ENCODE data around the gene KRT72.

KRT72 gene

DNA sequence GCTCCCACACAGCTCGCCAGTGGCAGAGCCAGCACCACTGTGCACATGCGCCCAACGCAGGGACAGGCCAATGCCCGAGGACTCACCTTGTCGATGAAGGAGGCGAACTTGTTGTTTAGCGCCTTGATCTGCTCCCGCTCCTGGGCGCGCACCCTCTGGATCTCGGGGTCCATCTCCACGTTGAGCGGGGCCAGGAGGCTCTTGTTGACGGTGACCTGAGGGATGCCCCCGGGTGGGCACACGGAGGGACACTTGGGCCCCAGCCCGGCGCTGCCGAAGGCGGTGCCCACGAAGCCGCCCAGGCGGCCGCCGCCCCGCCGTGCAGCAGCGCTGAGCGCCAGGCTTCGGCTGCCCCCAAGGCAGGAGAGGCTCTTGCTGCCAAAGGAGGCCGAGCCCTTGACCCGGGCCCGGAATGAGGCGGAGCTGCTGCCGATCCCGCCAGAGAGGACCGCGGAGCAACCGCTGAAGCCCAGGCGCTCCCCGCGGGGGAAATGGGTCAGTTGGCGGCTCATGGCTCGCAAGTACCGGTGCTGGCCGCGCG, at the start of gene KRT72:
TSS of gene KRT72 (minus strand) at position 523 of the 541 bp plus-strand sequence. CDS start at position 512, 11 bp downstream.
- DNase-seq (ENCODE audit: extremely low read depth in 1 of 2, low read depth in 1 of 2): no peak

DNA sequence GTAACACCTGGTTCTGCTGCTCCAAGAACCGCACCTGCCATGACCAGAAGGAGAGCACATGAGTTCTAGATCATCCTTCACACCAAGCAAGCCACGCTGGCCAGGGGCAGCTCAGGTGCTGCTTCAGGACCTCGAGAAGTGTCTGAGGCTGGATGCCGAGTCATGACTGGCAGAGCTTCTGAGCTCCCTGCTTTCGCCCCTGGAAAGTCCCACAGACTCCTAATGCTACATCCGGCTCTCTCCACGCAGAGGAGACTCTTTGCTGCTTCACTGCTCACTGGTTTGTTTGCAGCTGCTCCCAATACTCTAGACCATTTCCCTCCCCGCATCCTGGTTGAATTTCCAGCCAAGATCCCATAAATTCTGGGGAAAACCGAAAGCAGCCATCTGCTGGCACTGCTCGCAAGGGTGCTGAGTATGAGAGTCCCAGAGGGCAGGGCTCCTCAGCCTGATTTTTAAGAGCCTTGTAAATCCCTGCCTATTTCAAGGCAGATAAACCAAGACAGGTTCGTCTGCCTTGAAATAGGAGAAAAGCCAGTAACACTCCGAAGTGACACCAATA, 49.3 kb upstream of the KRT72 start:
- no peak for DNase-seq (ENCODE audit: extremely low read depth in 1 of 2, low read depth in 1 of 2)

GRCh38 chr12:52649066-52649465, 47.8 kb upstream of the KRT72 start:
- DNase-seq (ENCODE audit: extremely low read depth in 1 of 2, low read depth in 1 of 2): no peak

GRCh38 chr12:52648012-52648550, 46.8 kb upstream of the KRT72 start:
- DNase-seq (ENCODE audit: extremely low read depth in 1 of 2, low read depth in 1 of 2): no peak

DNA sequence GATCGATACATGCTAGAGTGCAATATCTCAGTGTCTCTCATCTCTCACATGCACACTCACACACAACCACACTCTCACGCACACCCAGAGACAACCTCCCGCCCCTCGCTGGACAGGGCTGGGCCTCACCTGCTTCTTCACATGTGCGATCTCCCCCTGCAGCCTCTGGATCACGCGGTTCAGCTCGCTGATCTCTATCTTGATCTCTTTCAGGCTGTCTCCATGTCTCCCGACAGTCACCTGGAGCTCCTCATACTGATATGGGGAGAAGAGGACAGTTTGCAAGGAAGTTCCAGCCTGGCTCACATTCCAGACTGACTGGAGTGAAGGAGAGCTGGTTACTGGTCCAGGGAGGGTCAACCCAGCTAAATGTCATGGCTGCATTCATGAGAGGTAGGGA, 46.3 kb upstream of the KRT72 start:
- no peak for DNase-seq (ENCODE audit: extremely low read depth in 1 of 2, low read depth in 1 of 2)

DNA sequence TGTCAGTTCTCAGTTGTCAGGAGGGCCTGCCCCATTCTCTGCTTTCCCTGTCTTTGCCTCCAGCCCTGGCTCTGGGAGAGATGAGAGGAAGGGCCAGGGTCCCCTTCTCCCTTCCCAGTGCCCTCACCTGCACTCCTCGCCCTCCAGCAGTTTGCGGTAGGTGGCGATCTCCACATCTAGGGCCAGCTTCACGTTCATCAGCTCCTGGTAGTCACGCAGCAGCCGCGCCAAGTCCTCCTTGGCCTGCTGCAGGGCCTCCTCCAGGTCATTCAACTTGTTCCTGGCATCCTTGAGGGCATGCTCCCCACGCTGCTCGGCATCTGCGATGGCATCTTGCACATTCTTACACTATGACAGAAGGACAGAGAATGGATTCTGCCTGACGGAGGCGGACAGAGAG, 45.4 kb upstream of the KRT72 start:
- no peak for DNase-seq (ENCODE audit: extremely low read depth in 1 of 2, low read depth in 1 of 2)

DNA sequence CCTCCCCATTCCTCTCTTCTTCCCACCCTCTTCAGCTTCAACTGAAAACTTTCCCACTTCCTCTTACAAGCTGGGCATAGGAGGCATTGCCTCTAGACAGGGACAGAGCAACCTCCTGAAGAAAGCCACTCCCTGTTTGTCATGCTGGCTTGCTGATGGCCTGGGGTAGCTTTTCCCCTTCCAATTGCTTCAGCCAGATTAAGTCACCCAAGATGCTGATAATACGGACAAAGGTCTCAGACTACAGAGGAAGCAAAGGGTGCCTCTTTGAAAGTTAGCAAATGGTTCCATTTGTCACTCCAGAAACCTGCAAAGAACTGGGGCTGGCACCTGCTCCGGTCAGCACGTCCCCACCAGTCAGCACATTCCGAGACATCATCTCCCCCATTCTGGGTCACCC, 44.7 kb upstream of the KRT72 start:
- no peak for DNase-seq (ENCODE audit: extremely low read depth in 1 of 2, low read depth in 1 of 2)

DNA sequence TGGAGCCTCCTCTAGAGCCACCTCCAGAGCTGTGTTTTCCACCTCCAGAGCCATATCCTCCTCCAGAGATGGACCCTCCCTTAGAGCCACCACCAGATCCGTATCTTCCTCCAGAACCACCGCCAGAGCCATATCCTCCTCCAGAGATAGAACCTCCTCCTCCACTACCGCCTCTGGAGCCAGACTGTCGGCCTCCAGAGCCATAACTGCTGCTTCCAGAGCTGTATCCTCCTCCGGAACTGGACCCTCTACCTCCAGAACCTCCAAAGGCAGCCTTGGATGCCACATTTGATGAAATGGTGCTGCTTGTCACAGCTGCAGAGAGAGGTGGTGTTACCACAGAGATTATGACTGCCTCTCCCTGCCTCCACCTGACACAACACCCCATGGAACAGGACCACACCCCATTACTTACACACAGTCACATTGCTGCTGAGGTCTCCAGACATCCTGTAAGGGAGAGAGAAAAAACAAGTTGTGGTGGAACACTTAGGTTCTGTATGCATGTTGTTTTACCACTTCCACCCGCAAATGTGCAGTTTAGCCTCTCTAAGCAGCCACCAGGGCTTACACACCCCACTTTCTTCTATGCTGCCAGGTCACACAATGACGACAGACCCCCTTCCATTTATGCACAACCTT, 44.0 kb upstream of the KRT72 start:
- DNase-seq (ENCODE audit: extremely low read depth in 1 of 2, low read depth in 1 of 2): peak in 1 of 2 donors; percentile 16

GRCh38 chr12:52644078-52644415, 42.8 kb upstream of the KRT72 start:
- DNase-seq (ENCODE audit: extremely low read depth in 1 of 2, low read depth in 1 of 2): no peak

DNA sequence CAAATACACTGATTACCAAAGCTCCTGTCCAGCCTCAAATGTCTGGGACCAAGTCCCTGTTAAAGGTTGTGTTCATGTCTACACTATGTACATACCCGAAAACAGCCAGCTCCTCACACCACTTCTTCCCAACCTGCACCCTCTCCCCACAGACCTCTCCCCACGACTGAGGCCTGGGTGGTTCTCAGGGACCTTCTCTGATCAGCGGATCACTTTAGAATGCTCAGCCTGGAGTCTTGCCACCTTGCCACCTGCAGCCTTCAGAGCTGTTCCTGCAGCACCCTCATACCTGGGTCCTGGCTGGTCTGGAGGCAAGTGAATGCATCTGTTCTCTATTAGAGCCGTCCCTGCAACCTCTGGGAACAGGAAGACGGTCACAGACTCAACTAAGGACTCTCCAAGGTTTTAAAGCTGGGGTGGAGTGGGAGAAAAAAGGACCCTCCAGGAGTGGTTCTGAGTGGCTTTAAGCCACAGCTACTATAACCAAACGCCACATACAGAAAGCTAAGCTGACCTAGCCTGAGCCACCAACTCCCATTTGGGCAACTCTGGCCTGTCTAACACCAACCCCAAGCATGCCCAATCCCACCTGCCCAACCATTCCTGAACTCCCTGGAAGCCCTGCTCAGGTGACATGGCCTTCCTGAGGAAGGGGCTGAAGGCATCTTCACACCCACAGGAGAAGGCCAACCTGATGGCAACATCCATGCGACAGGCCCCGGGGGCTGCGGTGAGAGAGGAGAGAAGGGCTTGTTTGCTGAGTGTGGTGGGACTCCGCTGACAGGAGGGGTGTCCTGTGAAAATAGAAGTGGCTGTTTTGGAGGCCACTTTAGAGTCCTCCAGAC, 42.2 kb upstream of the KRT72 start:
- no peak for DNase-seq (ENCODE audit: extremely low read depth in 1 of 2, low read depth in 1 of 2)

GRCh38 chr12:52641468-52641867, 40.2 kb upstream of the KRT72 start:
- no peak for DNase-seq (ENCODE audit: extremely low read depth in 1 of 2, low read depth in 1 of 2)

GRCh38 chr12:52637299-52637698, 36.0 kb upstream of the KRT72 start:
- DNase-seq (ENCODE audit: extremely low read depth in 1 of 2, low read depth in 1 of 2): no peak

- DNase-seq (ENCODE audit: extremely low read depth in 1 of 2, low read depth in 1 of 2): no peak
Measured at GRCh38 chr12:52636592-52637258, 35.5 kb upstream of the KRT72 start.

- no peak for DNase-seq (ENCODE audit: extremely low read depth in 1 of 2, low read depth in 1 of 2)
Measured at GRCh38 chr12:52636189-52636588, 34.9 kb upstream of the KRT72 start.

DNA sequence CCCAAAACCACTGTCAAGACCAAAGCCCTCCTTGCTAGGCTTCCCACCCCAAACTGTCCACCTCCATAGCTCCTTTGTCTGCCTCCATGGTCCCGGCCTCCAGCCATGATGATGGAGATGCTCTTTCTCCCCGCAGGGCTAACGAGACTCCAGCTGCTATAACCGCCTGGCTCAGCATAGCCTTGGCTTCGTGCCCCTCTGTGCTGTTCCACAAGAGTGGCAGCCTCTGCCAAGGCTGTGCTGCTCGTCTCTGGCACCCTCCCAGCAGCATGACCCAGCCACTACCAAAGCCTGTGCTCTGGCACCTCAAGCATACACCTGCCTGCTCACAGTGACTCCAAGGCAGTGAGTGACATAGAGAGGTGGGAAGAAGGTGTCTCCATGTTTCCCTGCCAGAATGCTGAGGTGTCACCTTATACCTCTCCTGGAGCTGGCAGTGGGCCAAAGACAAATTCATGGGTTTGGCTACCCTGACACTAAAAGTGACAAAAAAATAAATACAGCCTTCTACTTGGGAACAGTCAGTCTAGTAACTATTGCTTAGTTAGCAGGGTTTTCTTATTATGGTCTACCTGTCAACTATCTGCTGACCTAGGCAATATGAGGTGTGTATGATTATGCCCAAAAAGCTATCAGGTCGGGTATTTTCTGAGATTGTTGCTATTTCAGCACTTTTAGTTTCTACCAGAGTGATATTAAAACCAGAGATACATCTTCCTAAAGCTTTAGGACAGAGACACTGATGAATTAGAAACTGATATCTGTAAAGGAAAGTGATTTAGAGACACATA, 33.2 kb upstream of the KRT72 start:
- DNase-seq (ENCODE audit: extremely low read depth in 1 of 2, low read depth in 1 of 2): no peak

- DNase-seq (ENCODE audit: extremely low read depth in 1 of 2, low read depth in 1 of 2): no peak
Measured at GRCh38 chr12:52633383-52633782, 32.1 kb upstream of the KRT72 start.

DNA sequence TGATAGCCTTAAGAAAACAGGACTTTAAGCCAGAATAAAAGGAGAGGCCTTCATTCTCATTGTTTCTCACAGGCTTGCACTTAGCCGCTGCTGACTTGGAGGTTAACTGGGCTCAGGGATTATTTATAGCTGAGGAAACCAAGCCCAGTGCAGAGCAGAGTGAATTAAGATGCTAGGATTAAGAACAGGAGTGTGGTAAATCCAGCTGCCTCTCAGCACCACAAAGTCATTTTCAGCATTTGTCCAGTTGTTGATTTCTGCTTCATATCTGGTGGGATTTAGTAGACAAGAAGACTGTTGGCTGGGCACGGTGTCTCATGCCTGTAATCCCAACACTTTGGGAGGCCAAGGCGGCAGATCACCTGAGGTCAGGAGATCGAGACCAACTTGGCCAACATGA, 31.4 kb upstream of the KRT72 start:
- DNase-seq (ENCODE audit: extremely low read depth in 1 of 2, low read depth in 1 of 2): no peak

DNA sequence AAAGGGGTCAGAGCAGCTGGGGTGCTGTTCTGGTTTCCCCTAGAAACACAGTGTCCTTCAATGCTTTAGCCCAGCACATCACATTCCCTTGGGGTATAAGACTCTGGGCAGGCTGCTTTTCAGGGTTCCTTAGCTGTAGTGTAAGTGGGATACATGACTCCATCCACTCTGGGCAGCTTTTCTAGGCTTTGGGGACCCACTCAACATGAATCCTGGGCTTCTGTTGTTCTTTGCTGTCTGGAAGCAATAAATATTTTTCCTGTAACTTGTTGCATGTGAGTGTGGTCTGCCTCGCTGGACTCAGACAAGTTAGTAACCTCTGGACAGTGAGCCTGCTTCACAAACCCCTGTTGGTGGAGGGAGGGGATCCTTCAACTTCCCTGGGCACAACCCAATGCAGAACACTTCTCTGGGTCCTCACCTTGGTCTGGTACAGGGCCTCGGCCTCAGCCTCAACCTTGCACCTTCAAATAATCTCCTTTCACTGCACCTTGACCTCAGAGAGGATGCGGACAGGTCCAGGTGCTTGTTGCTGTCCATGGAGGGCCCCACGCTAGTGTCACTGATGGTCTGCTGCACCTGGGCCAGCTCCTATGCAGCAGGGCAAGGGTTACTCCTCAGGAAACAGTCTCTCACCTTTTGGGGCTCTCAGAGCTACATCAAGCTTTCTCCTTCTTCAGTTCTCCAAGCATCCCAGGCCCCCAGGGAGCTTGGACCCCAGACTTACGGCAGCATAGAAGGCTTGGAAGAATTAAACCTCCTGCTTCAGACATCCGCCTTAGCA, 30.6 kb upstream of the KRT72 start:
- no peak for DNase-seq (ENCODE audit: extremely low read depth in 1 of 2, low read depth in 1 of 2)

GRCh38 chr12:52631264-52631663, 30.0 kb upstream of the KRT72 start:
- no peak for DNase-seq (ENCODE audit: extremely low read depth in 1 of 2, low read depth in 1 of 2)

Data from stimulated activated CD8-positive, alpha-beta memory T cell treated with anti-CD3 and anti-CD28 coated beads, Interleukin-7, amount 100 ng/mL, for 48 hours (primary cell).